Astrocyte of the spinal cord (primary cell): ENCODE data around the gene RGS17.

ENCODE experiments used
- DNase-seq: peaks from one replicate; pipeline ENCODE4 v3.0.0; 2011; ENCODE audit warnings: low read depth, low spot score
- H3K4me3 ChIP-seq: 2 replicates; pipeline ENCODE4 v1.5.1; 2011; ENCODE audit warnings: low read depth, mild to moderate bottlenecking, low read length, moderate library complexity
- in situ Hi-C: cut with HindIII; loops from 2 replicates; pipeline ENCODE4 v1.10.0; 2017; ENCODE audit warnings: low sequenced_read_pairs
- TF ChIP-seq, protein P1 (sequence below): IDR thresholded peaks from 2 replicates; pipeline ENCODE4 v1.5.1; 2012; ENCODE audit warnings: low read depth, mild to moderate bottlenecking, low read length, inconsistent platforms

RGS17 gene

GRCh38 chr6:153131037-153131981 lies at the start of gene RGS17:
Gene RGS17 (minus strand): TSS chr6:153131282. CDS start chr6:153044018, 87,264 bp downstream.
- TF ChIP-seq, protein P1, sequence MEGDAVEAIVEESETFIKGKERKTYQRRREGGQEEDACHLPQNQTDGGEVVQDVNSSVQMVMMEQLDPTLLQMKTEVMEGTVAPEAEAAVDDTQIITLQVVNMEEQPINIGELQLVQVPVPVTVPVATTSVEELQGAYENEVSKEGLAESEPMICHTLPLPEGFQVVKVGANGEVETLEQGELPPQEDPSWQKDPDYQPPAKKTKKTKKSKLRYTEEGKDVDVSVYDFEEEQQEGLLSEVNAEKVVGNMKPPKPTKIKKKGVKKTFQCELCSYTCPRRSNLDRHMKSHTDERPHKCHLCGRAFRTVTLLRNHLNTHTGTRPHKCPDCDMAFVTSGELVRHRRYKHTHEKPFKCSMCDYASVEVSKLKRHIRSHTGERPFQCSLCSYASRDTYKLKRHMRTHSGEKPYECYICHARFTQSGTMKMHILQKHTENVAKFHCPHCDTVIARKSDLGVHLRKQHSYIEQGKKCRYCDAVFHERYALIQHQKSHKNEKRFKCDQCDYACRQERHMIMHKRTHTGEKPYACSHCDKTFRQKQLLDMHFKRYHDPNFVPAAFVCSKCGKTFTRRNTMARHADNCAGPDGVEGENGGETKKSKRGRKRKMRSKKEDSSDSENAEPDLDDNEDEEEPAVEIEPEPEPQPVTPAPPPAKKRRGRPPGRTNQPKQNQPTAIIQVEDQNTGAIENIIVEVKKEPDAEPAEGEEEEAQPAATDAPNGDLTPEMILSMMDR, result no peak

GRCh38 chr6:153172815-153173214 lies 41.7 kb upstream of the RGS17 start:
- H3K4me3 ChIP-seq, result no peak overlapping the region
- in situ Hi-C loops, result no loop called here
- no peak for DNase-seq
- TF ChIP-seq, protein P1, result no peak

More at GRCh38 chr6:153131037-153131981, at the start of gene RGS17:
- in situ Hi-C loops, result no loop called here
- peak within 1 kb of the TSS; percentile 83 for H3K4me3 ChIP-seq
- peak; percentile 80 for DNase-seq

DNA sequence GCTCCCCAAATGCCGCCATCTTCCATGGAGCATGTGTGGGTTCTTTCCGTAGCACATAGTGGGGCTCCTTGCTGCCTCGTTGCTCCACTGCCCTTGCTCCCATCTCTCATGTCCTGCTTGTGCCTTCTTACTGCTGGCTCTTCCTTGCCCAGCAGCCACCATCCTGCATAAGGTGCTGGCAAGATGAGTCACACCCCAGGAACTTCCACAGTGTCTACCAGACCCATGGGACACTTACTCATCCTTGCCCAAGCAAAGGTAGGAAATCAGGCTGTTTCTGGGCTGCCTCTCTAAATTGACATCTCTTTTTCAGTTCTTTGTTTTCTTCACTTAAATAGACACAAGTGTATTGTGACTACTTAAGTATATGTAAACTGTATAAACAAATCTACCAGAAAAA lies 39.4 kb upstream of the RGS17 start:
- peak; percentile 27 for DNase-seq
- no peak overlapping the region for H3K4me3 ChIP-seq
- TF ChIP-seq, protein P1, result no peak
- in situ Hi-C loops, result no loop called here

DNA sequence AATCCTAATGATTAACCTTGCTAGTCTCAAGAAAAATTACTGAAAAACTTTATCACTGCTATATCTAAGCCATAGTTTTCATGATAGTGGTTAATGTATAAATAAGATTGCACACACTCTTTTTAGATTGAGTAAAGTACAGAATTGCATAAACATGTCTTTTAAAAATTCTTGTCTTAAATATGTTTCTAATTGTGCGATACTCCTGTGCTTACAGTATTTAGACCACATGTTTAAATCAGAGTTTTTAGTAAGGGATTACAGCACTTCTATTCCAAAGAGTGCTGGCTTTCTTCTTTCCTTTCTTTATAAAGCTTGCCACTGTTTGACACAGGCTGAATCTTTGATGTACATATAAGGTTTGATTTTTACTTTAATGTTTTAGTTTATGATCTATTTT lies 36.8 kb upstream of the RGS17 start:
- no peak overlapping the region for H3K4me3 ChIP-seq
- TF ChIP-seq, protein P1, result no peak
- DNase-seq, result no peak
- in situ Hi-C loops, result no loop called here

GRCh38 chr6:153167061-153167891 lies 36.2 kb upstream of the RGS17 start:
- no peak overlapping the region for H3K4me3 ChIP-seq
- in situ Hi-C loops, result no loop called here
- DNase-seq, result peak; percentile 95
- TF ChIP-seq, protein P1, result no peak

DNA sequence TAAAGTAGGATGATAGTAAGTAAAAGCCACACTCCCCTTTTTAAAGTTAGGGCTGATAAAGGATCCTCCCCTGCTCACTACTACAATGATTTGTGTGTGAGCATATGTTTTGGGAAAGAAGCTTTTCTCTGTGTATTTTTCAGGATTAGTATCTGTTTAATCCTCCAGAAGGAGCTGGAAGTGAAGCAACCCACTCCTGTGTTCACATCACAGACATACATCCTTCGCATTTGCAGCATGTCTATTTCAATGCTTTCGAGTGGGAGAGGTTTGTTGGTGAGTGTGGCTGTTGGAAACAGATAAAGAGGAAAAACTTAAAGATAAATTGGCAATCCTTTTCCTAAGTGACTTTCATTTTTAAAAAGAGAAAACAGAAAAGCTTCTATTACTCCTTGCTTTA lies 31.6 kb upstream of the RGS17 start:
- TF ChIP-seq, protein P1, result no peak
- H3K4me3 ChIP-seq, result no peak overlapping the region
- DNase-seq, result no peak
- in situ Hi-C loops, result no loop called here
